ENCODE results near the gene RTP5.
"Not testable (repeated sequence)": the region's sequence is repeated elsewhere in the genome, so short reads cannot be mapped to it uniquely, and the experiment has no call there.

The RTP5 gene

DNA sequence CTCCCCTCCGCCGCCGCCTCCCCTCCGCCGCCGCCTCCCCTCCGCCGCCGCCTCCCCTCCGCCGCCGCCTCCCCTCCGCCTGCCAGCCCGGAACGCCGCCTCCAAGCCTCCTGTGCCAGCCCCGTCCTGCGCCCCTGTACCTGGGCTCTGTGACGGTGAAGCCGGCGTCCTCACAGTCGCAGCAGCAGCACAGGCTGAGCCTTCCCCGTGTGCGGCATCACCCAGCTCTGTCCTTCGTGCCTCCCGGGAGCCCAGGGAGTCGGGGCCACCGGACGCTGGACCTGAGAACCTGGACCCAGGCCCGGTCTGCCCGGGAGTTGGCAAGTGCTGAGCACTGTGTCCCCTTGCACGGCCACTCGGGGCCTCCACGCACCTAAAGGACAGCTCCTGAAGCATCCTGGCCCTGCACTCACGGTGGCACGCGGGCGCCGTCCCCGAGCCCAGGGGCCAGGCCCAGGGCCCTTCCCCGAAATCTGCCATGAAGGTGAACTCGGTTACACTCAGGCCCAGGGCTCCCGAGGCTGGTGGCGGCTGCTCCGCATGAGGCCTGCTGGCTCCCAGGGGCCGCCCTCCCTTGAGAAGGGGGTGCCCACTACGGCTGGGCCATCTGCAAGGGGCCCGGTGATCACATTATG, 32.9 kb downstream of the RTP5 start:
- DNase-seq (ENCODE audit: low read depth in 3 of 3) = no peak

DNA sequence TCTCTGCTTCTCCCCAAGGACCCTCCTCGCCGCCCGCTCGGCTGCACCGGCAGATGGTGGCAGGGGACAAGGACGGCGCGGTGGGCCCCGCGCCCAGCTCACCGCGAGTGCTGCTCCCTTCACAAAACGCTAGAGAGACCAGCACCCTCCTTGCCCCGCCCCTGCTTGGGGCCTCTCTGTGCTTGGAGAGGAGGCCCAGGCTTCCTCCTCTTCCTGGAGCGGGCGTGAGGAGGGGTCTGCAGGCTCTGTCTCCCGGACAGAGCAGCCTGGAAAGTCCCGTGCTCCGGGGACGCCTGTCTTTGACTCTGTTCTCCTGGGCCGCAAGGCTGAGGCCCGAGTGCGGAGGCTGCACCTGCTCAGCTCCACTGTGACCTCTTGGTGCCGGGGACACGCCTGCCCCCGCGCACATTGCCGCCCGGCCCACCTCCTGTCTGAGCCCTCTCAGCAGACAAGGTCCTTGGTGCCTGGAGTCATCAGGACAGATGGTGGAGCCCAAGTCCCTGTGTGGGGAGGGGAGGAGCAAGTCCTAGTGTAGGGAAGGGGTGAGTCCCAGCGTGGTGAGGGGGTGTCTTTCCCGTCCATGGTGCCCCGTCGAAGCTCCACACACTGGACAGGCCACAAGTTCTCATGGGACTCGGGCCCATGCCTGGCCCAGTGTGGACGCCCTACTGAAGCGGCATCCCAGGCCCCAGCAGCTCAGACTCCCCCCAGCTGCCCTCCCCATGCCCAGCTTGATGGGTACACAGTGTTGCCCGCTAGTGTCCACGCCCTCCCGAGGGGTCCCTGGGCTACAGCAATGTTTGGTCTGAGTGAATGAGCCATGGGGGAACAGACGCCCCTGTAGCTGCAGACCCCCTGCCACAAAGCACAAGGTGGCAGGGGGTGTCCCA, 33.8 kb downstream of the RTP5 start:
- DNase-seq (ENCODE audit: low read depth in 3 of 3) = no peak

DNA sequence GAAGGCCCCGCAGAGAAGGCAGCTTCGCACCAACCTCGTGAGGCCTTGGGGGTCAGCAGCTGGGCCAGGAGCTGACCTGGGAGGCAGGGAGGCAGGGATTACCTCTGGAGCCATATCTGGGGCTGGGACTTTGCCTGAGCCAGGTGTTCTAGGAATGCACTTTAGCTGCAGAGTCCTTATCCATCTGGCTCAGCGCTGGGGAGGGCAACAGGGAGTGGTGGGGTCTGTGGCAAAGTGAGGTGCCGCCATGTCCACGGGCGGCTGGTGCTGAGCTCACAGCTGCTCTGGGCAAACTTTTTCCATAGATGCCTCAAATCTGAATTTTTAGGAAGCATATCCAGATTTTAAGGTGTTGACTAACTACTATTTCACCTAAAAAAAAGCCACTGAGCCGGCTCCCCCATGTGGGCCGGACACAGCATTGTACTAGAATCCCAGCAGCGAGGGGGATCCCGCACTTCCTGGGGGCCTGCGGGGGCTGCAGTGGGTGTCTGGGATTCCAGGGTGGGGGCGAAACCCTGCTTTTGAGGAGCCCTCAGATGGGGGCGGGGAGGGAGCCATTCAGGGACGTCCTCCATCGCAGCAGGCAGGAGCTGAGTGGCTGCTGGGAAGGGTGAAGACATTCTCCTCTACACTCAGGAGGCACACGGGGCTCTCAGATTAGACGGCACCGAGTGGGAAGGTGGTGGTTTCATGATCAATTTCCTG, 34.6 kb downstream of the RTP5 start:
- no peak for DNase-seq (ENCODE audit: low read depth in 3 of 3)

DNA sequence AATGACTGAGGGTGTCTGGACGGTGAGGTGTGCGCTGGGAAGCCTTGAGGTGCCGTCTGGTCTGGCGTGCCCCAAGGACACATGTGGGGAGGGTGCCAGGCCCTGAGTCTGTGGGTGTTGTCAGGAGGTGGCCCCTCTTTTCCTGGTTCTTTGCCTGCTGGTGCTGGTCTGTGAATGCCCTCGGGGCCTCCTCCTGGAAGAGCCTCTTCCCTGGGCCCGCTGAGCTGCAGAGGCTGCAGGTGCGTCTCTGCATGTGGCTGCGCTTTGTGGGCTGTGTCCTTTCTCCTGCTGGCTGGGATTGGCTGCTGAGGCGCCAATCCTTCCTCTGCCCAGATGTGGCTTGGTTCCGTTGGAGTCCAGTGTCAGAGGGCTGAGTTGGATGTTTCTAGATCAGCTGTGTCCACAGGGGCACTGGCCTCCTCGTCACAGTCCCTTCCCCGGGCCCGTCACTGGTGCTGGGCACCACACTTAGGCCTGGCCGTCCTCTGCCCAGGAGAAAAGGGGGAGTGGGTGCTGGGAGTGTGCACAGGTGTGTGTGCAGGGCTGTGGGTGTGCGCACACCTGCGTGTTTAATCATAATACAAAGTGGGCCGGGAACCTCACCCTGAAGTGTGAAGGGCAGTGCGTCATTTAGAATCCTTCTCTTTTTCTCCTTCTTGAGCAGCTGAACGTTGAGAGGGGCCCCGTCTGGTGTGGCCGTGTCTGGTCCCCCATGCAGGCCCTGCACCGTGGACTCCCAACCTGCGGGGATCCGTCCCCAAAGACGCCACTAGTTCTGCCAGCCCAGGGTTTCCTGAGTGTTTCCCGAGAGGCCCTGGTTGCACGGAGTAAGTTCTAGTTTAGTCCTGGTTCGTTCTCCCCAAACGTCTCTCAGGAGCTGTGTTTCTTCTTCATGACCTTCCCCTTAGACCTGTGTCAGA, 35.5 kb downstream of the RTP5 start:
- no peak for DNase-seq (ENCODE audit: low read depth in 3 of 3)

DNA sequence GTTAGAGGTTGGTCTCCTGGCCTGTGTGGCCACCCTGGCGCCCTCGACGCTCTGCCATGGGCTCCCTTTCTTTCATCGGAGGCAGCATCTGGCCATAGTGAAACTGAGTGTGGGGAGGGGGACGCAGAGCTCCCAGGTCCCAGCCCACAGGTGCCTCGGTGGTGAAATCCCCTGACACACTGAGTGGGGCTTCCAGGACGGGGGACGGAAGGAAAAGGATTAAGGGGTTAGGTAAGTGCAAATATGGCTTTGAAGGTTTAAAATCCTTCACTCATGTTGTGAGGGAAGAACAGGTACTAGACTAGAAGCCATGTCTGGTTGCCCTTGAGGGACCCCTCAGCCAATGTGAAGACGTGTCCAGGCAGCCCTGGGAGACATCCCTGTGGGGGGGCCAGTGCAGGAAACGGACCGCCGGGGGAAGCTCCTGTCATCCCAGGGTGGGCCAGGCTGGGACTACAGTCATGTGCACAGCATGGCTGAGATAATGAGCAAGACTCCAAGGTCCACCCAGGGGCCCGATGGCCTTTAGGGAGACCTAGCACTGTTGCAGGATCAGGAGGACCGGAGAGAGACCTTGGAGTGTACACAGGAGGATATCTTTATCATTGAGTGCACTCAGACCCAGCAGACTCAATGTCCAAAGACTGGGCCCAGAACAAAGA, 36.3 kb downstream of the RTP5 start:
- DNase-seq (ENCODE audit: low read depth in 3 of 3) = no peak

DNA sequence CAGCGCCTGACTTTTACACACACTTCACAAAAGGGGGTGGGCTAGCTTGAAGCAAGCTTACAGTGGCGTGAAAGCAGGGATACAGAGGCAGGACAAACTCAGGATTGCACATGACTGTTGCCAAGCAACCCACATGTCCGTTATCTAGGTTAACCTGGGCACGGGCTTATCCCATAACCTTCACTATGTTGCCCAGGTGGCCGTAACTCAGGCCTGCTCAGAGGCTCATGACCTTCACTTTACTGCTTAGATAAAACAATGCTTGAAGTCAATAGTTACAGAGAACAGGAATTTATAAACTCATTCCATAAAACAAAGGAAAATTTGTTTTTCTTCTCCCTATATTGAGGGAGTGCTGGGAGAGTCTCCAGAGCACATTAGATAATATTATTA, 36.8 kb downstream of the RTP5 start:
- DNase-seq (ENCODE audit: low read depth in 3 of 3) = not testable (repeated sequence)

DNA sequence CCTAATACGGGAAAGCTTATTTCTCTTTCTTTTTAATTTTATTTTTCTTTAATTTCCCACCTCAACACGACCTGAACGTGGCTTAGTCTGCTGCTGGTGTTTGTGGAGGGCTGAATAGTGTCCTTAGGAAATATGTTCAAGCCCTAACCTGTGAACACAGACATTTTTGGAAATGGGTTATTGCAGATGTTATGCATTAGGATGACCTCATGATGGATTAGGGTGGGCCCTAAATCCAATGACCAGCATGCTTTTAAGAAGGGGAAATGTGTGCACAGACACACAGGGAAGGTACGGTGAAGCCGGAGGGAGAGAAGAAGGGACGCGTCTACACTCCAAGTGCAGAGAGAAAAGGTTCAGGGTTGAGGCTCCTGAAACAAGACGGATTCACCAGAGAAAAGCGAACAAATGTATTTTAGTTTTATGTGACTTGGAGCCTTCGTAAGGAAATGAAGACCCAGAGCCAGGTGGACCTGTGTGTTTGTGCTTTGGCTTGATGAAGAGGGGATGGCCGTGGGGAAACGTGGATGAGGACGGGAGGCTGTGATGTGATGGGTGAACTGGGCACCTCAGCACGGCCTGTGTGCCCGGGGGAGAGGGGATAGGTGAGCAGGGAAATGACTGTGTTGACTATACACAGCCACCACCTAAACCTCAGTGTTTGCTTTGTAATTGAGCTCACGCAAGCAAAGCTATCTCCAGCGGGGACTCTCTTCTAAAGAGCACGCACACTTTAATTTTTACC, 37.5 kb downstream of the RTP5 start:
- no peak for DNase-seq (ENCODE audit: low read depth in 3 of 3)

DNA sequence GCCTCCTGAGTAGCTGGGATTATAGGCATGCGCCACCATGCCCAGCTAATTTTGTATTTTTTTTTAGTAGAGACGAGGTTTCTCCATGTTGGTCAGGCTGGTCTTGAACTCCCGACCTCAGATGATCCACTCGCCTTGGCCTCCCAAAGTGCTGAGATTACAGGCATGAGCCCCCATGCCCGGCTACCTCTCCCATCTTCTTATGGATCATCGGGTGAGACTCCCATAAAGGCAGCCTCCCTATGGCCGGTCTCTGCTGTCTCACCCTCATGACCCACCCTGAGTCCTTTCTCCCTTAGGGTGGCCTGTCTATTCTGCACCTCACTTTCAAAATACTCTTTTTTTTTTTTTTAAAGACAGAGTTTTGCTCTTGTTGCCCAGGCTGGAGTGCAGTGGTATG, 38.3 kb downstream of the RTP5 start:
- not testable (repeated sequence) for DNase-seq (ENCODE audit: low read depth in 3 of 3)

DNA sequence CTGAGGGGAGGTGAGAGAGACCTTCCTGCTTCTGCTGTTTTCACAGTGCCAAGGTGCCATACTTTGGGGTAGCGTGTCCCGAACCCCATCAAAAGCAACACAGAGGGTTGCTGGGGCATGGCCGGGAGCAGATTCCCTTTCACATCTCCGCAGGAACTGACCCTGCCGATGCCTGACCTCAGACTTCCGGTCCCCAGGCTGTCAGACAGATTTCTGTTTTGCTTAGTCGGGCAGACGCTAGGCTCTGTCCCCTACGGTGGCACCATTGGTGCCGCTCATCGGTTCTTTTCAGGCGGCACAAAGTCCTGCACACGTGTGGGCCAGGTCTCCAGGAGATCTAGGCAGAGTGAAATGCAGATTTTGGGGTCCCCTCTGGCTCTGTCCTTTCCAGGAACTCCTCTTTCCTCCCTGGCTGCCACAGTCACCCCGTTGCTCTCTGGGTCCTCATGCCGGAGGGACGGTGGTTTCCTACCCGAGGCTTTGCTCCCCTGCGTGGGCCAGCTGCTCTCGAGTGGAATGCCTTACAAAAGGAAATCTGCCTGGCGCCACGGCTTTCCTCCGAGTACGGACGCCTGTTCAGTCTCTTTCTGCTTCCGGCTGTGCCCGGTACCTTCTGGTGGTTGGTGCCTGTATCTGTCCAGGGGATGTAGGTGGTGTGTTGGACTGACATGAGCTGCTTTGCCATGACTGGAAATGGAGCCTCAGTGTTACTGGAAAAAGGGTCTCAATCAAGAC, 39.3 kb downstream of the RTP5 start:
- no peak for DNase-seq (ENCODE audit: low read depth in 3 of 3)

DNA sequence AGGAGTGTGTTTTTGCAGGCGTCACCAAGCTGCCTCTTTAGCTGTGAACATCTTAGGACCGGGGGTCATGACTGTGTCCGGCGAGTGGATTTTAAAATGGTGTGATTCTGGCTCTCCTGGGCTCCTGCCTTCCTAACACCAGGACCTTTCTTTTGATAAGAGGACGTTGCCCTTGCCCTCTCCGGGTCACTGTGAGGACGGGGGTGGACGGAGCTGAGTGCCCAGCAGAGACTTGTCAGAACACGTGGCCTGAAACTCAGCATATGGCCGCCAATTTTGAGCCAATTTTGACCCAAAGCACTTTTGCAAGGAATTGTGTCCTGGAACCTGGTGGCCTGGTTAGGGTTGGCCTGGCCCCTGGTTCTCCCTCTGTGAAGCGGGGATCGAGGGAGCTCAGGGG, 40.2 kb downstream of the RTP5 start:
- no peak for DNase-seq (ENCODE audit: low read depth in 3 of 3)

DNA sequence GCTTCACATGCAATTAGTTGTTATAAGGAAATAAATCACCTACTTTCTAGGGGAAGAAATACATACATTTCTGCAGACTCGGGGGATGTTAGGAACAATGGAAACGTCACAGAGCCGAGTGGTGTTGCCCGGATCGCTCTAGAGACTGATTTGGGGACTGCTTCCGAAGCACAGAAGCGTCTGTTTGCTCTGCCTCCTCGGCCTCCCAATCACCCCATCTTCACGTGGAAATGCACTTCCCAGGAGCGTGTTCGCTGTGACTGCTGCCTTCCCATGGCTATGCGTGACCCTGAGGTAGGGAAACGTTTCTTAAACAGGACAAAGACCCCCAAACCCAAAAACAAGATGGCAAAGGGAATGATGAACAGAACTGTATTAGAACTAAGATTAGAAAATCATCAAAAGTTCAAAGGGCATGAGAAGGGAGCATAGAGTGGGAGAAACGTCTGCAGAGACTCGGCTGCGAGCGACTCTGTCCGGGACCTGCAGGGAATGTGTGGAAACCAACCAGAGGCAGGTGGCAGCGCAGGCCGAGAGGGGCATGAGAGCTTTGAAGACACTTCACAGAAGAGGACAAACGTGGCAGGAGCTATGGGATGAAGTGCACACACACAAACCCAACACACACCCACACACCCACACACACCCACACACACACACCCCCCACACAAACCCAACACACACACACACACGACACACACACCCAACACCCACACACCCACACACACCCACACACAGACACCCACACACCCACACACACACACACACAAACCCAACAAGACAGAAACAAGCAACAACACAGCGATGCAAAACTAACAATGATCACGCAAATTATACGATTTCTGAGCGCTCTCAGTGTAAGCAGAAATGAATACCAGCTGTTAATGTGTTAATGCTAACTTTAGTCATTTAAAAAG, 41.3 kb downstream of the RTP5 start:
- no peak for DNase-seq (ENCODE audit: low read depth in 3 of 3)

DNA sequence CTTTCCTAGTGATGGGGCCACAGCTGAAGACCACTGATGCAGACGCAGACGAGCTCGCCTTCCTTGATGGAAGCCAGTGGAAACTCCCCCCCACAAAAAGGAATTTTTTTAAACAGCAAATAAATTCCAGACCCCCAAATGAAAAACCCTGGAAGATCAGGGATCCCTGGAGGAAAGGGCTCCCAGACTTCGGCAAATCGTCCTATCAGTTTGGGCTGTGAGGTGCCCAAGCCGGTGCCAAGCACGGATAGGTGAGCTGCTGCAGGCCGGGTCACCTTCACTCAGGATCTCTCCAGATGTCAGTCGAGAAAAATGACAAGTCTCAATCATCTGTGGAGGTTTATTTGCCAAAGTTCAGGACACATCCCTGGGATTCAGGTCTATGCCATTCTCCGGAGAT, 42.0 kb downstream of the RTP5 start:
- no peak for DNase-seq (ENCODE audit: low read depth in 3 of 3)

DNA sequence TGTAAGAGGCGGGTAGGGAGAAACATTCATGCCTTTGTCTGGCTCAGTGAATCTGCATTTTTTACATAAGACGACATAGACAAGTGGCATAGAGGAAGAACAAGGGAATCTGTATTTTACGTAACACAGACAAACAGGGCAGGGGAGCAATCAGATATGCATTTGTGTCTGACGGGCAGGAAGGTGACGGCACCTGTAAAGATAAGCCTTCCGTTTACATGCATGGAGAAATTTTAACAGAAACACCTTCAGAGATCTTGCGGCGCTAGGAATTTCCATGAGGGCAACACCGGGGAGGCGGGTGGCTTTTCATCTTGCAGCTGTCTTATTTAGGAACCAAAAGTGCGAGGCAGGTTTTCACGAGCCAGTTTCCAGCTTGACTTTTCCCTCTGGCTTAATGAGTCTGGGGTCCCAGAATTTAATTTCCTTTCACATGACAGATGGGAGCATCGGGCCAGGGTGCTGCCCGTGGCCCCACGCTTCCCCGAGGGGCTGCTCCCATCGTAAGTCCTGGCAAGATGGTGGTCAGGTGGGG, 42.6 kb downstream of the RTP5 start:
- DNase-seq (ENCODE audit: low read depth in 3 of 3) = no peak

DNA sequence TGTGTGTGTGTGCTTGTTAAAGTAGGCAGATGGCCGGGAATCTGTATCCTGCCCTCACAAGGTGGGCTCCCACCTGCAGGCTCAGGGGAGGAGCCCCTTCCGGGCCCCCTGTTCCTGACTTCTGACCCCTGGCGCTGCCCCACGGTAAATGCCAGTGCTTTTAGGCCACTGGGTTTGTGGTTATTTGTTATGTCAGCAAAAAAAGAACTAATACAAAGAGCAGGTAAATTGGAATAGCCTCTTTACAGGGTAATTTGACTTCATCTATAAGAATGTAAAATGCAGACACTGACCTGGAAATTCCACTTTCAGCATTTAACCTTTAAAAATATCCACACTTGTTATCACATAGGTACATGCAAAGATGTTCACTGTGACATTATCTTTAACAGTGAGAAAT, 44.2 kb downstream of the RTP5 start:
- DNase-seq (ENCODE audit: low read depth in 3 of 3) = no peak

DNA sequence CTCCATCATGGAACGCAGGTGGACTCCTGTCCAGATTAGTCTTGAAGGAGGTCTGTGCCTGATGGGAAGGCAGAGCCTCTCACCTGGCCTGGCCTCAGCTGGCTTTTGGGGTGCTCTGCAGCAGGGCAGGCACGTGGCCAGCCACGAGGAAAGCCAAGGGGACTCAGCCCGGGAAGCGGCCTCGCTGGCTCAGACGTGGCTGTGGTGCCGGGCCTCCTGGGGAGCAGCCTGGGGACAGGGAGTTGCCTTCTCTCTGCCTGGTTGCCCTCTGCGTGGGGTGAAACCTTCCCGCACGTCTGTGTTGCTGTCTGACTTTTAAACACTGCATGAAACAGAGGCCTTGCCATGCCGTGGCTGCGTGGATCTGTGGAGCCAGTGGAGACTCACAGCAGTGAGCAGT, 45.0 kb downstream of the RTP5 start:
- no peak for DNase-seq (ENCODE audit: low read depth in 3 of 3)

DNA sequence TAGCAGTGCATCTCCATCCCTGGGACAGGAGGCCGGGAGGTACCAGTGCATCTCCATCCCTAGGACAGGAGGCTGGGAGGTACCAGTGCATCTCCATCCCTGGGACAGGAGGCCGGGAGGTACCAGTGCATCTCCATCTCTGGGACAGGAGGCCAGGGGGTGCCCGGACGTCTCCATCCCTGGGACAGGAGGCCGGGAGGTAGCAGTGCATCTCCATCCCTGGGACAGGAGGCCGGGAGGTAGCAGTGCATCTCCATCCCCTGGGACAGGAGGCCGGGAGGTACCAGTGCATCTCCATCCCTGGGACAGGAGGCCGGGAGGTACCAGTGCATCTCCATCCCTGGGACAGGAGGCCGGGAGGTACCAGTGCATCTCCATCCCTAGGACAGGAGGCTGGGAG, 52.1 kb downstream of the RTP5 start:
- DNase-seq (ENCODE audit: low read depth in 3 of 3) = not testable (repeated sequence)

DNA sequence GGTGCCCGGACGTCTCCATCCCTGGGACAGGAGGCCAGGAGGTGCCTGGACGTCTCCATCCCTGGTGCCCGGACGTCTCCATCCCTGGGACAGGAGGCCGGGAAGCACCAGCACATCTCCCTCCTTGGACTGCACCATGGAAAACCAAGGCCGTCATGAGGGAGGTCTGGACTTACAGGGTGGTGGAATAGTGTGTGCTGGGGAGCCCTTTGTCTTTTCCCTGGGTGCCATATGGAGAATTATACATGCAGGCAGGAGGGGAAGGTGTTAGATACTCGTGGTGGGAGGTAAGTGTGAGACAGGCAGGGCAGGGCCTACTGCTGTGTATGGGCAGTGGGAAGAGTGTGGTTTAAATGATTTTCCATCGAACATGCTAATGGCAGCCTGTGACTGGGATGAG, 52.9 kb downstream of the RTP5 start:
- DNase-seq (ENCODE audit: low read depth in 3 of 3) = no peak
